Hepatocyte (in vitro differentiated cells): ENCODE data around the gene SPECC1.

Source experiments
- CTCF ChIP-seq: fragments of 200-600 bp; sonication (generic); IDR thresholded peaks from 2 replicates; pipeline ENCODE4 v1.5.1; 2016; ENCODE audit warnings: antibody characterized with exemption, mild to moderate bottlenecking; ENCODE audit not compliant: poor library complexity
- EZH2 ChIP-seq: fragments of 200-600 bp; sonication (generic); IDR thresholded peaks from 2 replicates; pipeline ENCODE4 v1.6.1; 2016; ENCODE audit warnings: antibody characterized with exemption, mild to moderate bottlenecking, borderline replicate concordance
- EZH2phosphoT487 ChIP-seq: fragments of 200-600 bp; sonication (generic); IDR thresholded peaks from one replicate; pipeline ENCODE4 v1.6.1; 2018; ENCODE audit warnings: antibody characterized with exemption, mild to moderate bottlenecking, low read depth, moderate library complexity; ENCODE audit not compliant: unreplicated experiment, severe bottlenecking

DNA sequence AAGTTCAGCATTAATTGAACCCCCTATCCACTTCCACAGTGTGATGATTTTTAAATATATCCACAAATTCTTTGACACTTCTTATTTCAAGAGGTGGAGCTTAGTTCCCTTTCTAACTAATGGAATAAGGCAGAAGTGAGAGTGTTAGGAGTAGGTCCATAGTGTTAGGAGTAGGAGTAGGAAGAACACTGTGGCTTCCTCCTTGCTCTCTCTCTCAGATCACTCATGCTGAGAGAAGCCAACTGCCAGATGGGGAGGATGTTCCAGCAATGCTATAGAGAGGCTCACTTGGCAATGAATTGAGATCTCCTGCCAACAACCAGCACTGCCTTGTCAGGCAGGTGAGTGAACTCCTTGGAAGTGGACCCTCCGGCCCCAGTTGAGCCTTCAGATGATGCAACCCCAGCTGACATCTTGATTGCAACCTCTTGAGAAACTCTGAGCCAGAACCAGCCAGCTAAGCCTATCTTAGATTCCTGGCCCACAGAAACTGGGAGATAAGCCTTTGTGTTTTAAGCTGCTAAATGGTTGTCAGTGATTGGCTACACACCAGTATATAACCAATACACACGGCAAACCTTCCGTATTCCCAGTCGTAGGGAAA, 44.3 kb downstream of the SPECC1 start:
- no peak for TF ChIP-seq EZH2phosphoT487
- TF ChIP-seq CTCF: no peak
- no peak for TF ChIP-seq EZH2
